GM18873 (cell line): ENCODE measurements around the gene F12.
"Not testable (repeated sequence)": the region's sequence is repeated elsewhere in the genome, so short reads cannot be mapped to it uniquely, and the experiment has no call there.

ENCODE experiments used
- ATAC-seq: cut with Tn5 transposase; IDR thresholded peaks from one replicate; pipeline ENCODE4 v1.9.1; 2021; ENCODE audit warnings: mild to moderate bottlenecking, moderate library complexity, moderate number of reproducible peaks; ENCODE audit not compliant: unreplicated experiment, low FRiP score

Gene F12

GRCh38 chr5:177390363-177391300 is 18.7 kb downstream of the F12 start:
- ATAC-seq: no peak

GRCh38 chr5:177389241-177390169 is 19.9 kb downstream of the F12 start:
- peak; percentile 67 for ATAC-seq

- ATAC-seq: no peak
Measured at GRCh38 chr5:177388521-177389052, 20.8 kb downstream of the F12 start.

GRCh38 chr5:177387405-177387804 is 22.0 kb downstream of the F12 start:
- ATAC-seq: no peak

- ATAC-seq: no peak
Measured at GRCh38 chr5:177386542-177386941, 22.8 kb downstream of the F12 start.

GRCh38 chr5:177385720-177386119 is 23.6 kb downstream of the F12 start:
- ATAC-seq: no peak

GRCh38 chr5:177384134-177384533 is 25.2 kb downstream of the F12 start, which contains the start of gene SLC34A1:
TSS of gene SLC34A1 (plus strand) at chr5:177384434. CDS start at chr5:177385742, 1,308 bp downstream.
- no peak for ATAC-seq

GRCh38 chr5:177383181-177383580 is 26.2 kb downstream of the F12 start:
- no peak for ATAC-seq

GRCh38 chr5:177382423-177383029 is 26.8 kb downstream of the F12 start:
- no peak for ATAC-seq

- no peak for ATAC-seq
Measured at GRCh38 chr5:177380805-177381126, 28.6 kb downstream of the F12 start.

- ATAC-seq: no peak
Measured at GRCh38 chr5:177378884-177379883, 30.2 kb downstream of the F12 start.

- no peak for ATAC-seq
Measured at GRCh38 chr5:177377851-177378776, 31.2 kb downstream of the F12 start.

- no peak for ATAC-seq
Measured at GRCh38 chr5:177376107-177376506, 33.3 kb downstream of the F12 start.

- ATAC-seq: not testable (repeated sequence)
Measured at GRCh38 chr5:177375516-177375915, 33.8 kb downstream of the F12 start.

GRCh38 chr5:177374211-177374610 is 35.2 kb downstream of the F12 start:
- no peak for ATAC-seq

- ATAC-seq: no peak
Measured at GRCh38 chr5:177373806-177374205, 35.6 kb downstream of the F12 start.

- ATAC-seq: no peak
Measured at GRCh38 chr5:177372910-177373309, 36.5 kb downstream of the F12 start.
